ENCODE data around the gene FECH.

DNA sequence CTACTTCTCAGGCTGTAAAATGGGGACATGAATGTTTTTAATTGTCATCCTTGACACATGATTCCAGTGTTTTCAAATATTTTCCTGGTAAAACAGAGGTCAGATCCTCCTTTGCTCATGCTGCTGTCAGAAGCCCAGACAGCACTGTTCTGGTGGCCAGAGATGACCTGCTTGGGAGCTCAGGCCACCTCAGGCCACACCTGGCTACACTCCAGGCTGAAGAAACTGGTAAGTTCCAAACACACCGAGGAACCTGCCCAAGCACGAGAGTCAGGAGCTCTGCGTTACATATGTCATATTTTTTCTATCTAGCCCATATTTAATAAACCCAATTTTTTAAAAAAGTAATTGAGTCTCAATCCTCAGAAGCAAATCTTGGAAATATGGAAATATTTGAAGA, 47.9 kb downstream of the FECH start:
- TF ChIP-seq POLR2B (IDR thresholded peaks at IDR 0.05; ENCODE audit: low read depth, partially characterized antibody), result no peak
- no peak for TF ChIP-seq LEF1 (IDR thresholded peaks at IDR 0.05)
- TF ChIP-seq, protein P1, sequence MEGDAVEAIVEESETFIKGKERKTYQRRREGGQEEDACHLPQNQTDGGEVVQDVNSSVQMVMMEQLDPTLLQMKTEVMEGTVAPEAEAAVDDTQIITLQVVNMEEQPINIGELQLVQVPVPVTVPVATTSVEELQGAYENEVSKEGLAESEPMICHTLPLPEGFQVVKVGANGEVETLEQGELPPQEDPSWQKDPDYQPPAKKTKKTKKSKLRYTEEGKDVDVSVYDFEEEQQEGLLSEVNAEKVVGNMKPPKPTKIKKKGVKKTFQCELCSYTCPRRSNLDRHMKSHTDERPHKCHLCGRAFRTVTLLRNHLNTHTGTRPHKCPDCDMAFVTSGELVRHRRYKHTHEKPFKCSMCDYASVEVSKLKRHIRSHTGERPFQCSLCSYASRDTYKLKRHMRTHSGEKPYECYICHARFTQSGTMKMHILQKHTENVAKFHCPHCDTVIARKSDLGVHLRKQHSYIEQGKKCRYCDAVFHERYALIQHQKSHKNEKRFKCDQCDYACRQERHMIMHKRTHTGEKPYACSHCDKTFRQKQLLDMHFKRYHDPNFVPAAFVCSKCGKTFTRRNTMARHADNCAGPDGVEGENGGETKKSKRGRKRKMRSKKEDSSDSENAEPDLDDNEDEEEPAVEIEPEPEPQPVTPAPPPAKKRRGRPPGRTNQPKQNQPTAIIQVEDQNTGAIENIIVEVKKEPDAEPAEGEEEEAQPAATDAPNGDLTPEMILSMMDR (IDR thresholded peaks at IDR 0.05 in 2 of 3, conservative IDR thresholded peaks at IDR 0.05 in 1 of 3; ENCODE audit: insufficient read depth in 2 of 3, low read depth in 1 of 3, low read length in 3 of 3), result no peak
- no peak for TF ChIP-seq POLR2AphosphoS5 (IDR thresholded peaks at IDR 0.05; ENCODE audit: control insufficient read depth, insufficient read depth, low read depth, low read length)
- no peak for TF ChIP-seq EZH2 (IDR thresholded peaks at IDR 0.05; ENCODE audit: borderline replicate concordance, low read depth, low read length)
- TF ChIP-seq, protein P2, sequence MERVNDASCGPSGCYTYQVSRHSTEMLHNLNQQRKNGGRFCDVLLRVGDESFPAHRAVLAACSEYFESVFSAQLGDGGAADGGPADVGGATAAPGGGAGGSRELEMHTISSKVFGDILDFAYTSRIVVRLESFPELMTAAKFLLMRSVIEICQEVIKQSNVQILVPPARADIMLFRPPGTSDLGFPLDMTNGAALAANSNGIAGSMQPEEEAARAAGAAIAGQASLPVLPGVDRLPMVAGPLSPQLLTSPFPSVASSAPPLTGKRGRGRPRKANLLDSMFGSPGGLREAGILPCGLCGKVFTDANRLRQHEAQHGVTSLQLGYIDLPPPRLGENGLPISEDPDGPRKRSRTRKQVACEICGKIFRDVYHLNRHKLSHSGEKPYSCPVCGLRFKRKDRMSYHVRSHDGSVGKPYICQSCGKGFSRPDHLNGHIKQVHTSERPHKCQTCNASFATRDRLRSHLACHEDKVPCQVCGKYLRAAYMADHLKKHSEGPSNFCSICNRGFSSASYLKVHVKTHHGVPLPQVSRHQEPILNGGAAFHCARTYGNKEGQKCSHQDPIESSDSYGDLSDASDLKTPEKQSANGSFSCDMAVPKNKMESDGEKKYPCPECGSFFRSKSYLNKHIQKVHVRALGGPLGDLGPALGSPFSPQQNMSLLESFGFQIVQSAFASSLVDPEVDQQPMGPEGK (CRISPR knock-in tag; IDR thresholded peaks at IDR 0.05; ENCODE audit: borderline replicate concordance), result no peak
- no peak for TF ChIP-seq TEAD4 (IDR thresholded peaks at IDR 0.05; ENCODE audit: low read length)
- no peak for TF ChIP-seq TEAD4 (CRISPR knock-in tag; IDR thresholded peaks at IDR 0.05; ENCODE audit: borderline replicate concordance)
- TF ChIP-seq, protein P3, sequence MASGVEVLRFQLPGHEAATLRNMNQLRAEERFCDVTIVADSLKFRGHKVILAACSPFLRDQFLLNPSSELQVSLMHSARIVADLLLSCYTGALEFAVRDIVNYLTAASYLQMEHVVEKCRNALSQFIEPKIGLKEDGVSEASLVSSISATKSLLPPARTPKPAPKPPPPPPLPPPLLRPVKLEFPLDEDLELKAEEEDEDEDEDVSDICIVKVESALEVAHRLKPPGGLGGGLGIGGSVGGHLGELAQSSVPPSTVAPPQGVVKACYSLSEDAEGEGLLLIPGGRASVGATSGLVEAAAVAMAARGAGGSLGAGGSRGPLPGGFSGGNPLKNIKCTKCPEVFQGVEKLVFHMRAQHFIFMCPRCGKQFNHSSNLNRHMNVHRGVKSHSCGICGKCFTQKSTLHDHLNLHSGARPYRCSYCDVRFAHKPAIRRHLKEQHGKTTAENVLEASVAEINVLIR (CRISPR knock-in tag; IDR thresholded peaks at IDR 0.05), result no peak
